SK-N-MC (cell line): ENCODE data around the gene KRTAP3-2.

Source experiments
- DNase-seq: peaks from one replicate; pipeline ENCODE4 v3.0.0-alpha.2; 2011; ENCODE audit warnings: low read depth, low spot score
- H3K27ac ChIP-seq: fragments of 200-600 bp; sonication (generic); 2 replicates; pipeline ENCODE4 v1.5.1; 2016; ENCODE audit warnings: mixed run types
- H3K36me3 ChIP-seq: fragments of 200-600 bp; sonication (generic); 2 replicates; pipeline ENCODE4 v1.6.1; 2017; ENCODE audit warnings: antibody characterized with exemption, low read length, mixed read lengths; ENCODE audit not compliant: insufficient read depth
- H3K4me3 ChIP-seq: fragments of 200-600 bp; sonication (generic); 2 replicates; pipeline ENCODE4 v1.5.1; 2016
- H3K9ac ChIP-seq: fragments of 200-600 bp; sonication (generic); 2 replicates; pipeline ENCODE4 v1.8.0; 2017; ENCODE audit warnings: mixed run types, mixed read lengths; ENCODE audit not compliant: insufficient read length
- H3K9me3 ChIP-seq: fragments of 200-600 bp; sonication (generic); 2 replicates; pipeline ENCODE4 v1.6.1; 2017; ENCODE audit warnings: low read depth, mild to moderate bottlenecking, antibody characterized with exemption, low read length, moderate library complexity, mixed read lengths
- EZH2 ChIP-seq: fragments of 200-600 bp; sonication (generic); IDR thresholded peaks from one replicate; pipeline ENCODE4 v1.6.1; 2017; ENCODE audit warnings: antibody characterized with exemption
- FOXP2 ChIP-seq: optimal IDR thresholded peaks from 2 replicates; pipeline ENCODE3; 2011; ENCODE audit warnings: mild to moderate bottlenecking, moderate library complexity; ENCODE audit not compliant: insufficient read depth; ENCODE audit errors: extremely low read length, control extremely low read depth
- POLR2AphosphoS5 ChIP-seq: IDR thresholded peaks from 2 replicates; pipeline ENCODE4 v1.6.1; 2012; ENCODE audit warnings: mild to moderate bottlenecking, low read depth, low read length, borderline replicate concordance

Gene KRTAP3-2

DNA sequence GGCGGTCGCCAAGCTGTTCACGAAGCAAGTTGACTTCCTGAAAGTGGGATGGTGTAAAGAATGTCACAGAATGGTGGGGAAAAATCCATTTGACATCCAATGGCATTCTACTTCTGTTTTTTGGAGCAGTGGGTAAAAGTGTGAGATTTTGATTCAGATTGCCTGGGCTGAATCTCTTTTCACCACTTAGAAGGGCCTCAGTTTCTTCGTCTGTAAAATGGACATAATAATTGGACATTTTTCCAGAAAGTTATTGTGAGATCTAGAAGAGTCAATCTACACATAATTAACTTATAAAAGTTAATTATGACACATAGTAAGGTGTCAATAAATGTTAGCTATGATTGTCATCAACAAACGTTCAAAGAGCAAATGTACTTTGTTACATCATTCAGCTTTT is 18.6 kb downstream of the KRTAP3-2 start:
- no peak overlapping the region for H3K4me3 ChIP-seq
- H3K9ac ChIP-seq: no peak overlapping the region
- no peak for TF ChIP-seq POLR2AphosphoS5
- TF ChIP-seq FOXP2: no peak
- TF ChIP-seq EZH2: no peak
- no peaks in the 10 kb centered on the region for H3K36me3 ChIP-seq
- no peak overlapping the region for H3K27ac ChIP-seq
- H3K9me3 ChIP-seq: no peaks in the 10 kb centered on the region
- DNase-seq: no peak

DNA sequence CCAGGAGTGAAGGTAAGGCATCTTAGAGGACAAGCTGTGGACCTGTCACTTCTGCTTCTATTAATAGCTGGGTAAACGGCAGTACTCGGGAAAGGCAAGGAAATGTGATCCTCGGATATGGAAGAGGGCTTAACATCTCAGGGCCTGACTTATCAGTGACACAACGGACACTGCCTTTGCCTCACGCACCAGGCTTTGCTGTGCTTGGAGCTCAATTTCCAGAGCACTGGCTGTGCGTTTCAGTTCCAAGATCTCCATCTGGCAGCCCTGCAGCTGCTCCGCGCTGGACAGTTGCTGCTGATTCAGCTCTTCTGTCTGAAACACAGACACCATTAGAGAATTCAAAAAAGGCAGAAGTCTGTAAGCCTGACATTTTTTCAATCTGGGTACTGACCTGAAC is 19.1 kb downstream of the KRTAP3-2 start:
- H3K27ac ChIP-seq: 0 out of 2 replicates have a peak overlapping the region, but pooled peaks have one; percentile 21

DNA sequence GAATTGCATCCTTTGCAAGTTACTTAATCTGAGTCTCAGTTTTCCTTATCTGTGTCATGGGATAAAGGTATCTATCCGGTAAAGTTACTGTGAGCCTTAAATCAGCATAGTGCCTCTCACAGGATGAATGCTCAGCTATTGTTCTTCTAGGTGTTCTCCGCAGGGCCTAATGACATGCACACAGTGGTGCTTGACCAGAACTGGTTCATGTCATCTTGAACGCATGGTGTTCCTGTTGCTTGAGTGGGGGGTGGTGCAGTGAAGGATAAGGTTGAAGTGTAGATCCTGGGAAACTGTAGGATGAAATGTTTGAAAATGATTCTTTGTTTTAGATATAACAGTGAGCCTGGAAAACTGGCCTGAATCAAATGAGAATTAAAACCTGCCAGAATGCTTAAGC is 19.6 kb downstream of the KRTAP3-2 start:
- TF ChIP-seq POLR2AphosphoS5: no peak
- no peak for TF ChIP-seq EZH2
- TF ChIP-seq FOXP2: no peak
- H3K9me3 ChIP-seq: no peaks in the 10 kb centered on the region
- H3K4me3 ChIP-seq: no peak overlapping the region
- H3K36me3 ChIP-seq: no peaks in the 10 kb centered on the region
- H3K27ac ChIP-seq: no peak overlapping the region
- DNase-seq: no peak
- H3K9ac ChIP-seq: no peak overlapping the region

More for the DNA sequence above, 19.1 kb downstream of the KRTAP3-2 start:
- no peak overlapping the region for H3K9ac ChIP-seq
- no peaks in the 10 kb centered on the region for H3K36me3 ChIP-seq
- DNase-seq: no peak
- H3K4me3 ChIP-seq: no peak overlapping the region
- H3K9me3 ChIP-seq: no peaks in the 10 kb centered on the region
- no peak for TF ChIP-seq POLR2AphosphoS5
- TF ChIP-seq FOXP2: no peak
- no peak for TF ChIP-seq EZH2

DNA sequence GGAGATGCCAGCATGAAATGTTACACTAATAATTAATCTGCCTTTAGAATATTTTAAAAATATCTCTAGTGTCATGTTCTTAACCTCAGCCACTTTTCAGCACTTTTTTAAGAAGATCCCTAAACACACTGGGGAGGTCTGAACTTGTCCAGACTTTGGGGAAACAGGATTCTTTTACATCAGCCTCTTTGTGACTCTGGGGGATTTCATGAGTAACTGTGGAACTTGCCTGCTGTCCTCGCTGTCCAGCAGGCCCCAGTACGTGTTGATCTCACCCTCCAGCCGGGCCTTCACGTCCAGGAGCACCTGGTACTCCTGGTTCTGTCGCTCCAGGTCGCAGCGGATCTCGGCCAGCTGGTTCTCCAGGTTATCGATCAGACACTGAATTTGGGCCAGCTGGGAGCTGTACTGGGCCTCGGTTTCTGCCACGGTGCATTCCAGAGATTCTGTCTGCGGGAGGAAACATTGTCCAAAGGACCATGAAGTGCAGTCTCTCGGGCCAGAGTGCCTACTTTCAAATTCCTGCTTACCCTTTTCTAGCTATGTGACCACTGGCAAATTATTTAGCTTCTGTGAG is 21.0 kb downstream of the KRTAP3-2 start:
- H3K4me3 ChIP-seq: 0 out of 2 replicates have a peak overlapping the region, but pooled peaks have one; percentile 45
- DNase-seq: no peak
- no peaks in the 10 kb centered on the region for H3K9me3 ChIP-seq
- no peaks in the 10 kb centered on the region for H3K36me3 ChIP-seq
- peak overlapping the region; percentile 86 for H3K27ac ChIP-seq
- no peak for TF ChIP-seq POLR2AphosphoS5
- no peak for TF ChIP-seq FOXP2
- no peak for TF ChIP-seq EZH2
- H3K9ac ChIP-seq: peak overlapping the region; percentile 14

DNA sequence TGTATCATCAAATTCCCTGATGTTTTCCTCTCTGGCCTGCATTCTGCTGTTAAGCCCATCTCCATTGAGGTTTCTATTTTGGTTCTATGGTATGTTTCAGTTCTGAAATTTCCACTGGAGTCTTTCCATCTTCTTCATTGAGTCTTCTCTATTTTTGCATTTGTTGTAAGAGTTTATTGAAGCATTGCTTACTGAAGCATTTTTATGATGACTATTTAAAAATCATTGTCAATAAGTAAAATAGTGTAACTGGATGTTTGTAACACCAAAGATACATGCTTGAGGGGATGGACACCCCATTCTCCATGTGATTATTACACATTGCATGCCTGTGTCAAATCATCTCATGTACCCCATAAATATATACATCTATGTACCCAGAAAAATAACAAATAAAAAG is 24.2 kb downstream of the KRTAP3-2 start:
- Histone ChIP-seq H3K9me3 (no peaks in the 10 kb centered on the region), H3K27ac (no peak overlapping the region), H3K9ac (no peak overlapping the region), H3K4me3 (no peak overlapping the region), H3K36me3 (no peaks in the 10 kb centered on the region)
- TF ChIP-seq POLR2AphosphoS5 (no peak), EZH2 (no peak), FOXP2 (no peak)
- DNase-seq: no peak

DNA sequence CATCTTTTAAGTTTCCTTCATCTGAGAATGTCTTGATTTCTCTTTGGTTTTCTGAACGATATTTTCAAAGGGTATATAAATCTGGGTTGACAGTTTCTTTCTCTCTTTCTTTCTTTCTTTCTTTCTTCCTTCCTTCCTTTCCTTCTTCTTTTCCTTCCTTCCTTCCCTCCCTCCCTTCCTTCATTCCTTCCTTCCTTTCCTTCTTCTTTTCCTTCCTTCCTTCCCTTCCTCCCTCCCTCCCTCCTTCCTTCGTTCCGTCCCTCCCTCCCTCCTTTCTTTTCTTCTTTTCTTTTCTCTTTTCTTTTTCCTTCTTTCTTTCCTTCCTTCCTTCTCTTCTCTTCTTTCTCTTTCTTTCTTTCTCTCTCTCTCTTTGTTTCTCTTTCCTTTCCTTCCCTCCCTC is 25.3 kb downstream of the KRTAP3-2 start:
- Histone ChIP-seq H3K27ac (no peak overlapping the region), H3K4me3 (no peak overlapping the region), H3K9me3 (no peaks in the 10 kb centered on the region; the same call in 1 of the 2 replicates), H3K36me3 (no peaks in the 10 kb centered on the region), H3K9ac (no peak overlapping the region)
- DNase-seq: no peak
- no peak for TF ChIP-seq FOXP2

DNA sequence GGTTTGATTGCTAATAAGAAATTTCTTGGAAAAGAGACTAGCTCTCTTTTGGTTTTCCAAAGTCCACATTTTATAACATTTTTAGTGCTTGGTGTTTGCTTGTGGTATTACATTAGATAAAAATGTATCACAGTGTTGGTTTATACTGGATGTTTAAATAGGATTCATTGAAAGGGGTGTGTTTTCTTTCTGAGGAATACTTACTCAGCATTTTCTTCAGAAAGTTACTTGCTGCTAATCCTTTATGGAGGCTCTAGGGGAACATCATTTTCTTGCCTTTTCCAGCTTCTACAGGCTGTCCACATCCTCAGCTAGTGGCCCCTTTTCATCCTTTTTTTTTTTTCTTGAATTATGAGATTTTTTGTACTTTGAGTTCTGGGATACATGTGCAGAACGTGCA is 32.1 kb downstream of the KRTAP3-2 start:
- H3K27ac ChIP-seq: 0 out of 2 replicates have a peak overlapping the region, but pooled peaks have one; percentile 33
- no peaks in the 10 kb centered on the region for H3K36me3 ChIP-seq
- H3K4me3 ChIP-seq: no peak overlapping the region
- no peak overlapping the region for H3K9ac ChIP-seq
- TF ChIP-seq FOXP2: no peak
- no peak for TF ChIP-seq EZH2
- TF ChIP-seq POLR2AphosphoS5: no peak
- no peaks in the 10 kb centered on the region; the same call in 1 of the 2 replicates for H3K9me3 ChIP-seq
- no peak for DNase-seq

DNA sequence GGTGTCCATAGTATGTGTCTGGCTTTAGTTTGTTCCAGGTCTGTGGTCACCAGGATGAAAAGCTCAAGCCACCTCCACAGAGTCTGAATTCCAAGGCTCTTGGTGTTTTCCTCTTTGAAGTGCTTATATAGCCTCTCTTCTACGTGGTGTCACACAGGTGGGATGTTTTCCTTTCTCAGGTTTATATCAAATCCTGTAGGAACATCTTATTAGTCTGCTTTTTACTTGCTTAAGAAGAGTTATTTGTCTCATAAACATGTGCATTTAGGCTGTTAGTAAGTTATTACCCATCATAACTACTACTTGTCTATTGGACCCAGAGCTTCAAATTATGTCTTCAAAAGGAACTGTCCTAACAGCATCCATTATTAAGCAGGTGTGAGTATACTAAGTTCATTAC is 32.9 kb downstream of the KRTAP3-2 start, which contains the start of gene KRT39:
TSS of gene KRT39 (minus strand) at position 101 of the 400 bp plus-strand sequence. CDS start at position 9, 92 bp downstream.
- no peaks in the 10 kb centered on the region for H3K36me3 ChIP-seq
- no peak within 1 kb of the TSS for H3K4me3 ChIP-seq
- no peaks in the 10 kb centered on the region; the same call in 1 of the 2 replicates for H3K9me3 ChIP-seq
- TF ChIP-seq EZH2: no peak
- no peak for TF ChIP-seq FOXP2
- no peak for TF ChIP-seq POLR2AphosphoS5
- DNase-seq: no peak
- H3K9ac ChIP-seq: no peak within 1 kb of the TSS
- H3K27ac ChIP-seq: 0 out of 2 replicates have a peak within 1 kb of the TSS, but pooled peaks have one; percentile 33

DNA sequence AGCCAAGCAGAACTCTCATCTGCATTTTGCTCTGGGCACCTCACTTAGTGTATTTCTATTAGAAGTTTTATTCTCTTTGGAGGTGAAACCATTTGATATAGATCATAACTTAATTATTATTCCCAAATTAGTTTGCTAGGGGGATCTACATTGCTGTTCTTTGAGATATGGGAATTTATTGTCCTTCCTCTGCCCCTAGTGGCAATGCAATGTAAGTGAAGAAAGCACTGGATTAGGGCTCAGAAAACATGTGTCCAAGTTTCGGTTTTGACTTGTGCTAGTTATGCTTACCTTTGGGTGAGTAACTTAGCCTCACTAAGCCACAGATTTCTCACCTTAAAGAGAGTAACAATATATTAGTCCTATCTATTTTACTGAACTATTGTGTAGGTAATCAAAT is 35.9 kb downstream of the KRTAP3-2 start:
- no peaks in the 10 kb centered on the region for H3K36me3 ChIP-seq
- no peak for TF ChIP-seq EZH2
- TF ChIP-seq FOXP2: no peak
- TF ChIP-seq POLR2AphosphoS5: no peak

More for the DNA sequence above, 35.9 kb downstream of the KRTAP3-2 start:
- Histone ChIP-seq H3K9ac (no peak overlapping the region), H3K4me3 (no peak overlapping the region), H3K27ac (no peak overlapping the region), H3K9me3 (no peaks in the 10 kb centered on the region)
- no peak for DNase-seq
